IPS-20b (cell line): ENCODE data around the gene SNRNP27.

Source experiments
- H3K27ac ChIP-seq: one replicate; pipeline ENCODE4 v1.5.1; 2013; ENCODE audit warnings: low read length
- H3K27me3 ChIP-seq: 2 replicates; pipeline ENCODE4 v1.6.1; 2013; ENCODE audit warnings: mild to moderate bottlenecking, low read length, inconsistent platforms; ENCODE audit not compliant: insufficient read depth
- H3K36me3 ChIP-seq: 2 replicates; pipeline ENCODE4 v1.6.1; 2013; ENCODE audit warnings: low read depth, mild to moderate bottlenecking, inconsistent platforms, low read length, moderate library complexity; ENCODE audit not compliant: insufficient read depth
- H3K4me1 ChIP-seq: 2 replicates; pipeline ENCODE4 v1.6.1; 2013; ENCODE audit warnings: mild to moderate bottlenecking, control low read depth, inconsistent platforms, low read length, moderate library complexity; ENCODE audit not compliant: insufficient read depth
- H3K4me3 ChIP-seq: 2 replicates; pipeline ENCODE4 v1.5.1; 2013; ENCODE audit warnings: mild to moderate bottlenecking, low read length, inconsistent platforms
- H3K9ac ChIP-seq: 2 replicates; pipeline ENCODE4 v1.6.1; 2013; ENCODE audit warnings: low read depth, mild to moderate bottlenecking, inconsistent platforms, low read length, moderate library complexity
- H3K9me3 ChIP-seq: 2 replicates; pipeline ENCODE4 v1.6.1; 2013; ENCODE audit warnings: mild to moderate bottlenecking, low read depth, low read length, inconsistent platforms; ENCODE audit not compliant: insufficient read depth

SNRNP27 gene

DNA sequence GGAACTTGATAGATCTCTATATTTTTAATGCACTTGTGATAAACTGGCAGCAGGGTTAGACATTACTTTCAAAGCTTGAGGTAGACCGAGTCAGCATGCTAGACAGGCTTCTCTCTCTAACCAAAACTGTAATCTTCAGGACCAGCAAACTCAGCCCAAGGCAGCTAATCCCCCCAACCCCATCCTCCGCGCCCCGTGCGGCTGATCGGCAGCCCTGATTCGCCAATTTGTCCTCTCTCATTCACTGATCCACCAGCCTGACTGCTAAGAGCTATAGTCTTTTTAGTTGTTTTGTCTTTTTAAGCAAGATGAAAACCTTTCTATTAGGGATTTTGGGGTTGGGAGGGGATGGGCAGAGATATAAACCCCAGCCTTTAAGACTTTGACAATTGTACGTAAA lies 46.9 kb downstream of the SNRNP27 start:
- H3K9ac ChIP-seq, result no peak overlapping the region
- no peaks in the 10 kb centered on the region for H3K27me3 ChIP-seq
- H3K27ac ChIP-seq, result no peak overlapping the region
- H3K4me3 ChIP-seq, result no peak overlapping the region
- peaks cover 6% of the 10 kb centered on the region; the same call in 1 of the 2 replicates for H3K4me1 ChIP-seq
- H3K9me3 ChIP-seq, result no peaks in the 10 kb centered on the region
- peaks cover 4% of the 10 kb centered on the region; the same call in 1 of the 2 replicates for H3K36me3 ChIP-seq

DNA sequence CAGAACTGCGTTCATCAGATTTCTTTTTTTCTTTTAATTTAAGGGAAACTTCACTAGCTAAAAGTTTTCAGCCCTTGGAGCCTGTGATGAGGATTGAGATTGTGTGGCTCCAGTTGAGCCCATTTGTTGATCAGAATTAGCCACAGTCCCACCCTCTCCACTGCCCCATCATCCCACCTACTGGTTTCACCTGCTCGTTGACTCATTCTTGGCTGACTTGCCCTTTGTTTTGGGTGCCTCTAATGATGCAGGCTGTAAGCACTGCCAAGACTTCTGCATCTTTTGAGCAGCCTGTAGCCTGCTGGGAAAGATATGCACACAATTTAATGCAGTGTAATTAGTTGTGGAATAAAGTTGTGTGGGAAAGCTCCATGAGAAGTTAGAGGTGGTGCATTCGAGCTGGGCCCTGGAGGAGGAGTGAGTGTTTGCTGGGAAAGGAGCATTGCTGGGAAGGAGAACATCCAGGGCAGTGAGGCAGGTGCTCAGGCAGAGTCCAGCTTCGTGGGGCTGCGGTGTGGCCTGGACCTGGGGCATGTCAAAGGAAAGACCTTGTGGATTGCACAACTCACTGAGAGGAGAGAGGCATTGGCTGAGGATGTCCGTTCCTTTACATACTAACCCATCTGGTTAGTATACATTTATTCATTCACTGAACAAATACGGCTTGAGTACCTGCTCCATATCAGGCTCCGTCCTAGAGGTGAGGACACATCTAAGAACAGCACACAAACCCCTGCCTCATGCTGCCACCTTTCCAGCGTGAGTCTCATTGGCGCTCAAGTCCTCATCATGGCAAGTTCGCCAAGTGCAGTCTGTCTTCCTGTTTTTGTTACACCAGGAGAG lies 49.5 kb downstream of the SNRNP27 start:
- H3K27me3 ChIP-seq, result no peaks in the 10 kb centered on the region
- no peak overlapping the region for H3K9ac ChIP-seq
- H3K27ac ChIP-seq, result no peak overlapping the region
- no peaks in the 10 kb centered on the region for H3K9me3 ChIP-seq
- H3K4me1 ChIP-seq, result peaks cover 6% of the 10 kb centered on the region; the same call in 1 of the 2 replicates
- no peak overlapping the region for H3K4me3 ChIP-seq
- peaks cover 2% of the 10 kb centered on the region; the same call in 1 of the 2 replicates for H3K36me3 ChIP-seq

DNA sequence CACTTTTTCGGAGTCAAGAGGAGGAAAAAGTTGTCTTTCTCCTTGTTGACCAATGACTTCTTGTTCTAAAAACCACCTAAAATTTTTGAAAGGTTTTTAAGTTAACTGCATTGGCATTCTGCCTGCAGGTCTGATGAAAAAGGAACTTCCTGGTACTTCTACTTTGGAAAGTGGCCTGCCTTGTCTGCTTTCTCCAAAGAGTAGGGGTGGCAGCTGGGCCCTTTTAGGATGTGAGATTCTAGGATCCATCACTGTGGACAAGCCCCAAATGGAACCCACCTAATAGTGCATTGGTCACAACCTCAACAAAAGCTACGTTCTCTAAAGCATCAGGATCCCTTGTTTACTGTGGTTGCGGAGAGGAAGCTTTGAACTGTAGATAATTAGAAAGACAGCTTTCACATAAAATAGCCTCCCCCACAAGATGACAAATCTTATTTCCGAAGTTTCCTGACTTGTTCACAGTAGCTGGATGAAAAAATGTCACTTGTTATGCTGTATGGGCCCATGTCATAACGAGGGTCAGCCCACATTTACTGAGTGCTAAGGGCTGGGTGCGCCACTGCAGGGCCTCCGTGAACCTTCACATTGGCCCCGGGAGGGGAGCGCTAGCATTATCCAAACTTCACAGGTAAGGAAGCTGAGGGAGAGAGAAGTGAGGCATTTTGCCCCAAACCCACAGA lies 50.2 kb downstream of the SNRNP27 start:
- no peak overlapping the region for H3K9ac ChIP-seq
- no peak overlapping the region for H3K4me3 ChIP-seq
- no peaks in the 10 kb centered on the region for H3K36me3 ChIP-seq
- H3K4me1 ChIP-seq, result peaks cover 6% of the 10 kb centered on the region; the same call in 1 of the 2 replicates
- H3K27ac ChIP-seq, result no peak overlapping the region
- H3K27me3 ChIP-seq, result no peaks in the 10 kb centered on the region
- no peaks in the 10 kb centered on the region for H3K9me3 ChIP-seq

DNA sequence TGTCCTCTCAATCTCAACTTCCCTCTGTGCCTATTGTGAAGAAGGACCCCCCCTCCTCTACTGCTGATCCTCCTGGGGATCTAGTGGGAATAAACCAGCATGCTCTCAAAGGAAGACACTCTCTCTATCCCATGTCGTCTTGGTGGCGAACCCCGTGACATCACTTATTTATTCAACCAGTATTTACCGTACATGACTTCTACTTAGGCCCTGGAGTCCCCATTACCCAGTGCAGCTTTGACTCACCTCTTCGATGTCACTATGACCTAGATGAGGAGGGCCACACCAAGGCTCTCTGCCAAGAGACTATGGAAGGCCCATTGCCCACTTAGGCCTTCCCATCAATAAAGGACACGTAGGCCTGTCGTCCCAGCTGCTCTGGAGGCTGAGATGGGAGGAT lies 51.0 kb downstream of the SNRNP27 start:
- no peak overlapping the region for H3K27ac ChIP-seq
- H3K4me1 ChIP-seq, result peaks cover 6% of the 10 kb centered on the region; the same call in 1 of the 2 replicates

DNA sequence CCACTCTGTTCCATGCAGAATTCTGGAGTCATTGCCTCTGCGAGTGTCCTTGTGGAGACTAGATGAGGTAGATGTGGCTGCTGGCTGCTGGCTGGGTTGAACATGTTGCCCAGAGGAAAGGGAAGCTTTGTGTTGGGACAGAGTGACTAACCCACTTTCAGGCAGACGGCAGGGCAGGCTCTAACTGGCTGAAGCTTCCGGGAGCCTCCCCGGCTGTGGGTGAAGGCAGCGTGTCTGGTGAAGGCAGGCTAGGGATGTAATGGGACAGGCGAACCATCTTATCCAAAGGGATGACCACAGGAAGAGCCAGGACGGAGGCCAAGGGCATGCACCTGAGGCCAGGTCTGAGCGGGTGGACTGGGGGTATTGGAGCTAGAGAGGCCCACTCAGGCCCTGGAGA lies 51.7 kb downstream of the SNRNP27 start:
- Histone ChIP-seq H3K4me3 (no peak overlapping the region), H3K9me3 (no peaks in the 10 kb centered on the region), H3K36me3 (no peaks in the 10 kb centered on the region), H3K9ac (no peak overlapping the region), H3K27ac (no peak overlapping the region), H3K4me1 (peaks cover 3% of the 10 kb centered on the region; the same call in 1 of the 2 replicates), H3K27me3 (no peaks in the 10 kb centered on the region)

More for the DNA sequence above, 51.0 kb downstream of the SNRNP27 start:
- H3K27me3 ChIP-seq, result no peaks in the 10 kb centered on the region
- no peaks in the 10 kb centered on the region for H3K9me3 ChIP-seq
- no peak overlapping the region for H3K4me3 ChIP-seq
- no peaks in the 10 kb centered on the region for H3K36me3 ChIP-seq
- no peak overlapping the region for H3K9ac ChIP-seq

DNA sequence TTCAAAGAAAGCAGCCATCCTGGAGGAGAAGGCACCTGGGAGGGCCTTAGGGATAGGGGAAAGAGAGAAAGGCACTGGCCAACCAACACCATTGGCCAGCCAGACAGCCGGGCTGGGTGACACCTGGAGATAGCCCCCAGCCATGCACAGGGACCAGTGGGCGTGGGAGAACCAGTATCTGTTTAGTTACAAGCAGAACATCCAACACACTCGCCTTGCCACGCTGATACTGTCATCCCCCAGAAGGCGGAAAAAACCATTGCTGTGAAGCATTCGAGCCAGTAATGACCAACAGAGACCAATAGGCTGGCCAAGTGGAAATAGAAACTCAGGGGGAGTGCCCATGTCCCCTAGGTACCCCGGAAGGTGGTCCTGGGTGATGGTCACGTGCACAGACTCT lies 52.2 kb downstream of the SNRNP27 start:
- Histone ChIP-seq H3K27ac (no peak overlapping the region), H3K4me3 (no peak overlapping the region), H3K36me3 (no peaks in the 10 kb centered on the region), H3K27me3 (no peaks in the 10 kb centered on the region), H3K4me1 (peaks cover 3% of the 10 kb centered on the region; the same call in 1 of the 2 replicates), H3K9ac (no peak overlapping the region), H3K9me3 (no peaks in the 10 kb centered on the region)

DNA sequence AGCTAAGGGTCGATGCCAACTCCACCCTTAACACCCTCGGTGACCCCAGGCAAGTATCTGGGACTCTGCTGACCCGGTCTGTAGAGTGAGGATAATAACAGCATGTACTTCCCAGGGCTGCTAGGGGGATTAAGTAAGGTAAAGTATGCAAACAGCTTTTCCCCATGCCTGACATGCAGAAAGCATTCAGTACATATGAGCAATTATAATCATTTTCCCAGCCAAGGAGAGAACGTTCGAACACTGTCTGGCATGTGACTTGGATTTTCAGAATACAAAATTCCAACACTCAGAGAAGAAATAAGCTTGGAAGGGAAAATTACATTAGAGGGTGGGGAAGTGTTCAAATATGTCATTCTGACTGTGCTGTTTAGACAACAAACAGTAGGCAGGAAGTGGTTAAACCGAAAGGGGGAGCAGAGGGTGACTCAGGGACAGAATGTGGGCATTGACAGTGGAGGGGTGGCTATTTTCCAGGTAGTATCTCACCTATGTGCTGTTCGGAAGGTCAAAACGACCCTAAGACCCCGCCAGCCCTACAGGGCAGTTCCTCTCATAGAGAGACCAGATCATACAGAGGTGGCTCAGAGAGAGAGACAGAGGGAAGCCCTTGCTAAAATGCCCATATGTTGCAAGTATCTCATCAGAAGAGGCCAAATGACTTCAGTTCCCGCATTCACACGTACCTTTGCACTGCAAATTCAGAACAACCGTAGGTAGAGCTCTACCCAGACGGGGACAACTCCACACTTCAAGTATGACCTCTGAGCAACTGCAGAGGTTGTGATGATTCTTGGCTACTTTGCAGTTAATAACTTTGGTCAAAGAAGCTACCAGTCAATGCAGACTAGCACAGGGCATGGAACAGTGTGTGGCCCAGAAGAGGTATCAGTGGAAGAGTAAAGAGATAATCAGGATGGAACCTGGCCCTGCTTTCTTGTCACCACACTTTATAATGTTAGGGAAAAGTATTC lies 52.9 kb downstream of the SNRNP27 start:
- Histone ChIP-seq H3K27ac (no peak overlapping the region), H3K4me1 (0 out of 2 replicates have a peak, but pooled peaks cover 3% of the 10 kb centered on the region), H3K9ac (no peak overlapping the region), H3K36me3 (no peaks in the 10 kb centered on the region), H3K4me3 (no peak overlapping the region), H3K9me3 (no peaks in the 10 kb centered on the region), H3K27me3 (no peaks in the 10 kb centered on the region)

DNA sequence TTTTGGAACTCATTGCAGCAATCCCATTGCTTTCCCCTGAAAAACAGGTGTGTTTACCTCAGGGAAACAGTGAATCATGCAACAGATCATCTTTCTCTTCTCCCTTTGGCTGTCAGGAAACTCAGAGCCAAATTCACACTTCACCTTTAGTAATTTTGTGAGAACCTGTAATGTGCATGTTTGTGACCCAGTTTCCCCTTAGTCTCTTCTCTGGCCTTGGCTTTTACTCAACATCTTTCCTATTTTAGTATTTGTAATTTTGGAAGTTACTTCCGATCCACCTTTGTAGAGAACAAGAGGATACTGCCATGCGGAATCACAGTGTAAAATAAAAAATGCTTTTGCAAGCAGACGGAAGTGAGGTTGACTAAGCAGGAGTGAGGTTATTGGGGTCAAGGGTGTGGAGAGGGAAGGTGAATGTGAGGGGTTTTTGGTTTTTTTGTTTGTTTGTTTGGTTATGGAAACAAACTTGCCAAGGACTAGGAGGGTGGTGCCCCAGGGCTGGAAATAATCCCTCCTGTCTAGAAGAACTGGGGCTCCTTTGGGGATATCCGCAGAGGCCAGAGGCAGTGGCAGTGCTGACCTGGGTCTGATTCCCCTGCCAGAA lies 53.7 kb downstream of the SNRNP27 start:
- H3K9ac ChIP-seq, result no peak overlapping the region

DNA sequence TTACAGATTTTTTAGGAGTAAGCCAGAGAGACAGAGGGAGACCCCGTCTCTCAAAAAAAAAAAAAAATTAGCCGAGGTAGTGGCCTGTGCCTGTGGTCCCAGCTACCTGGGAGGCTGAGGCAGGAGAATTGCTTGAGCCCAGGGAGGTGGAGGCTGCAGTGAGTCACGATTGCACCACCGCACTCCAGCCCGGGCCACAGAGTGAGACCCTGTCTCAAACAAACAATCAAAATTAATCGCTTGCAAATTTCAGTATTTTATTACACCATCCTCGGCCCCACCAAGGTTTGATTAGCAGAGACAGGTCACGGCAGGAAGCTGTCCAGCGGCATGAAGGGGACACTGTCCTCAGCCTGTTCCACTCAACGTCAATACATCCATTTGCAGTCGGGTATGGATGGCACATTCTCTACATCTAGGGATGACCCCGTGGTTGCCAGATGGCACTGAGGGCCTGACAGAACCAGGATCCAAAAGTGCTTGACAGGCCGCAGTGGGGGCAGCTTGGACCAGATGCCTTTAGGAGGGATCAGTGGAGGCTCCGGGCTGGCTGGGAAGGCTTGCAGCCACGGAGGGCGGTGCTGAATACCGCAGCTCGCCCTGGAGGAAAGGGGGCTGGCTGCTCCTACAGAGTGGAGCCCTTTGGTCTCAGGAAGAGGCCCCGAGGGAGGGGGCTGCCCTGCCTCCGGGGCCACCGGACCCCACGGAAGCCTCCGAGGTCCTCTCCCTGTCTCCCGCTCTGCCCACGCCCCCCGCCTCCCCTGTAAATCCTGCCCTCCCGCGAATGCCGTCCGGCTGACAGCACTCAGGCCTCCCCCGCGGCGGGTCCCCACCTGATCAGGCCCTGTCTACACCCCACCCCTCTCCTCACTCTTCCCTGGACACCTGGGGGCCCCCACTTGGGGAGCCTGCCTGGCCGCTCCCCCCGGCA lies 54.5 kb downstream of the SNRNP27 start:
- Histone ChIP-seq H3K9me3 (no peaks in the 10 kb centered on the region), H3K27ac (no peak overlapping the region), H3K36me3 (no peaks in the 10 kb centered on the region), H3K9ac (no peak overlapping the region), H3K27me3 (no peaks in the 10 kb centered on the region), H3K4me1 (no peaks in the 10 kb centered on the region), H3K4me3 (no peak overlapping the region)

More for the DNA sequence above, 53.7 kb downstream of the SNRNP27 start:
- H3K4me1 ChIP-seq, result 0 out of 2 replicates have a peak, but pooled peaks cover 3% of the 10 kb centered on the region
- H3K9me3 ChIP-seq, result no peaks in the 10 kb centered on the region
- no peak overlapping the region for H3K4me3 ChIP-seq
- H3K27ac ChIP-seq, result no peak overlapping the region
- H3K36me3 ChIP-seq, result no peaks in the 10 kb centered on the region
- no peaks in the 10 kb centered on the region for H3K27me3 ChIP-seq

DNA sequence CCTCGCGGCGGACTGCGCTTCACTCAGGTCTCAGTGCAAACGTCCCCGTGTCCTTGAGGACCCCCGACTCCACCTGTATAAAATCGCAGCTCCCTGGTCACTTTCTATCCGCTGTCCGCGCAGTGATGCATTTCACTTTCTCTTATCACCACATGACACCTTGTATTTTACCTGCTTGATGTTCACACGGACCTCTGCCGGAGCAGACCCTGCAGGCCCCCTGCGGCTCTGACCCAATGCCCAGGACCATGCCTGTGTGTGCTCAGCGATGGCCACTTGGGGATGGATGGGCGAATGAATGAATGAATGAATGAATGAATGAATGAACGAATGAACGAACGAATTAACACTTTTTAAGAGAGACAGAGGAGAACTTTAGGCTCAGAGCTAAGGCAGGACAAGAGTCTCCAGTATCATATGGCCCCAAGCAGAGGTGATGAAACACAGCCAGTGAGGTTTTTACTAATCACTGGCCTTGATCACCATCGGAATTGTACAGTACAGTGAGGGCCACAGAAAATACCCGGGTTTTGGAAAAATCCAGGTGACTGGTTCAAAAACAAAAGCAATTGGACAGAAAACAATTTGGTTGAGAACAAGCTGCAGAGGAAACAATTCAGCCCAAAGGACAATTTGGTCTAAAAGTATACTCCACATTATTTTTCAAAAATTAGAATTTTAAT lies 55.3 kb downstream of the SNRNP27 start:
- Histone ChIP-seq H3K27ac (no peak overlapping the region), H3K9ac (no peak overlapping the region), H3K27me3 (no peaks in the 10 kb centered on the region), H3K36me3 (no peaks in the 10 kb centered on the region), H3K4me1 (no peaks in the 10 kb centered on the region), H3K4me3 (no peak overlapping the region), H3K9me3 (no peaks in the 10 kb centered on the region)
